Measurements from ENCODE around the gene CYTH2. TPM values are rescaled to one million over a fixed set of nuclear protein-coding genes. Genes with fewer than 3 reads are reported as not detected.

Gene CYTH2
- total RNA-seq, 1 donor from 2014 or later = 81.6 TPM

- H3K4me3 ChIP-seq (ENCODE audit: low read depth, low read length) = peak overlapping the region; percentile 52
- no peak for TF ChIP-seq CTCF (conservative IDR thresholded peaks at IDR 0.05; ENCODE audit: low read depth, low read length)
- peak; percentile 53 for DNase-seq (ENCODE audit: low read depth)
Measured at GRCh38 chr19:48501494-48502349, 32.6 kb downstream of the CYTH2 start.

- TF ChIP-seq CTCF (conservative IDR thresholded peaks at IDR 0.05; ENCODE audit: low read depth, low read length) = no peak
- H3K4me3 ChIP-seq (ENCODE audit: low read depth, low read length) = peak overlapping the region; percentile 40
- DNase-seq (ENCODE audit: low read depth) = no peak
Measured at GRCh38 chr19:48502350-48503018, 33.3 kb downstream of the CYTH2 start.

- peak; percentile 63 for TF ChIP-seq CTCF (conservative IDR thresholded peaks at IDR 0.05; ENCODE audit: low read depth, low read length)
- H3K4me3 ChIP-seq (ENCODE audit: low read depth, low read length) = no peak overlapping the region
- no peak for DNase-seq (ENCODE audit: low read depth)
Measured at GRCh38 chr19:48506138-48506733, 37.1 kb downstream of the CYTH2 start.

- TF ChIP-seq CTCF (conservative IDR thresholded peaks at IDR 0.05; ENCODE audit: low read depth, low read length) = no peak
- DNase-seq (ENCODE audit: low read depth) = no peak
- no peak overlapping the region for H3K4me3 ChIP-seq (ENCODE audit: low read depth, low read length)
Measured at GRCh38 chr19:48507911-48508439, 38.8 kb downstream of the CYTH2 start.

- no peak for DNase-seq (ENCODE audit: low read depth)
- no peak for TF ChIP-seq CTCF (conservative IDR thresholded peaks at IDR 0.05; ENCODE audit: low read depth, low read length)
- no peak overlapping the region for H3K4me3 ChIP-seq (ENCODE audit: low read depth, low read length)
Measured at GRCh38 chr19:48508729-48509411, 39.7 kb downstream of the CYTH2 start.

- no peak overlapping the region for H3K4me3 ChIP-seq (ENCODE audit: low read depth, low read length)
- no peak for TF ChIP-seq CTCF (conservative IDR thresholded peaks at IDR 0.05; ENCODE audit: low read depth, low read length)
- DNase-seq (ENCODE audit: low read depth) = no peak
Measured at GRCh38 chr19:48509467-48510194, 40.5 kb downstream of the CYTH2 start.
